ENCODE measurements around the gene VWA3B.

VWA3B gene

DNA sequence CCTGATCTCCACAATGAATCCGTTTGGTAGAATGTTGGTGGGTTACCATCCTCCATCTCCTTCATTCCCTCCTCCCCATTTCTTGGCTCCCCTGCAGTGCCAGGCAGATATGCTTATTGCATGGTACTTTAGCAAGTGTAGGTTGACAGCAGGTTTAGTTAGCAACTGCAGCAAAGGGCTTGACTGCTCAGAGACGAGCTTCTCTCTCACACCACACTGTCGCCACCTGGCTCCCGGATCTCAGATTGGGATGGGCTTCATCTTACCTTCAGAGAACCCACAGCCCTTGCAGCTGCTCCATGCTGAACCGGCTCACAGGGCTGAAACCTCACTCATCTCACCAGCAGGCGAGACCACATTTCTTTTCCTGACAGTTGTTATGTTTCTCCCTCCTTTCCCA, 88.8 kb downstream of the VWA3B start:
- no peak for DNase-seq

DNA sequence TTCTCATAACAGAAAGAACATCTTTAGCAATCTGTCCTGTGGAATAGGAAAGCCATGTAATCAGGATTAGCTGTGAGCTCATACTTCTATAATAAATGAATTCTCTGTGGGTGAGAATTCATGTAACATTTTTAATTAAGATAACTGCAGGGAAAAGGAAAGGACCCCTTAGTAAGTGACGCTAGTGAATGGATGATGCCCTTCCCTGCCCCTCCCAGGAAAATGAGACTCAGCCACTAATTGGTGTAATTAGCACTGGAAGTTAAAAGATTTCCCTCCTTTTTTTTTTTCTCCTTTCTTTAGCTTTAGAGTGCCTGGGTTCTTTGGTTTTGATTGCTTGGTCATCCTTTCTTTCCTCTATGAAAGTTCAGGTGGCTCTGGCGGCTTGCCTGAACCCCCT, 90.3 kb downstream of the VWA3B start:
- no peak for DNase-seq

DNA sequence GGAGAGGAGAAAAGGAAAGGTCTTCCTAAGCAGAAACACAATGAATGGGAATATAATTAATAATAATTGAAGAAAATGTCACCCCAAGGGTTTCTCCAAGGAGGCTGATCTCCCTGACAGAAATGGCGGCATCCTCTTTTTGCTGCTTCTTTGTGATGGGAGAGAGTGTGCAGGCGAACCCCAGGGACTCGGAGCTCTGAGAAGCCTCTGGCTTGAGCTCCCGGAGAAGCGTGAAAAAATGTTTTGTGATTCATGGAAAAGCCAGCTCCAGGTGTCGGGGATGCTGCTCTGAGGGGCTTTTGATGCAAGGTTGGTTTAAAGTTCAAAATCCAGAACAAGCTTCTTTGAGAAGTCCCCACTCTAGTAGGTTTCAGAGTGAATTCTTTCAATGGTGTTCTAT, 91.0 kb downstream of the VWA3B start:
- DNase-seq, result no peak

DNA sequence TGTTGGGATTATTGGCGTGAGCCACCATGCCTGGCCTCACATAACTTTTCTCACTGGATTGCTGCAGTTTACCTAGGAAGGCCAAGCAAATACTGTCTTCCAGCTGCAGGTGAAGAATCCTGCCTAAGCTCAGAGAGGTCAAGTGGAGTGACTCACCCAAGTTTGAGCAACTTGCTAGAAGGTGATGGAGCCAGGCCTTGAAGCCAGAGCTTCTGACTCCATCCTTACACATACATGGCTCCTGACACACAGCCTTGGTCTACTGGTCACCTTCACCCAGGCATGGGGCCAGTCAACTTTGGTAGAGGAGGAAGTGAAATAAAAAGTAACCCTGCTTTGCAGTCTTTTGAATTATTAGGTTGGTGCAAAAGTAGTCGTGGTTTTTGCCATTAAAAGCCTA, 93.5 kb downstream of the VWA3B start:
- no peak for DNase-seq

DNA sequence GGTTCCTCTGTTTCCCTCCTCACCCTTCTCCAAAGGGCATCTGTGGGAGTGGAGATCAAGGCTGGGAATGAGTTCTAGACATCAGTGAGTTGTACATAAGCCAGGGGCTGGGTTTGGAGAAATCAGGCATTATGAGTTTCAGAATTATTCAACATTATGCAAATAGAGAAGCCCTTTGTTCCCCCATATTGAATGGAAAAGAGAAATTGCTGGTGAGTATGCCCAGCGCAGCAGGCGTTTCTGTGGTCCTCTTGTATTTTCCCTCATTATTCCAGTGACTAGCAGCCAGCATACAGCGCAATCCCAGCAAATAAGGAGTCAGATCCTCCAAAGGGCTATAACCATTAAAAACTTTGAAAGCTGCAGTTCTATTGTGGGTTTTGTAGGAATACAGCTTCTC, 94.4 kb downstream of the VWA3B start:
- no peak for DNase-seq

DNA sequence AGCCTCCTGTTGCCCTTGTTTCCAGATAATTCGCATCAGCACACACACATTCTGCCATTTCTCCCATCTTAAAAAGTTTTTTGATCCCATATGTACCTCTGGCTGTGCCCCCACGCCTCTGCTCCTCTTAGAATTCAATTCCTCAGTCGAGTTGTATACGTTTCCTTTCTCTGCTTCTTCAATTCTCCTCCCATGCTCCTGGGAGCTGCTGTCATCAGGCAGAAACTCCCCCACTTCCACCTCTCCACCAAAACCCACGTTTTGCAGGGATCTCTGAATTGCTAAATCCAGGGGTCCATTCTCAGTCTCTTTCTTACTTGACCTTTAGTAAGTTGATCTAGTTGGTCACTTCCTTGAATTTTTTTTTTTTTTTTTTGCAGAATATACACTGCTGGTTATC, 98.8 kb downstream of the VWA3B start:
- DNase-seq, result no peak

DNA sequence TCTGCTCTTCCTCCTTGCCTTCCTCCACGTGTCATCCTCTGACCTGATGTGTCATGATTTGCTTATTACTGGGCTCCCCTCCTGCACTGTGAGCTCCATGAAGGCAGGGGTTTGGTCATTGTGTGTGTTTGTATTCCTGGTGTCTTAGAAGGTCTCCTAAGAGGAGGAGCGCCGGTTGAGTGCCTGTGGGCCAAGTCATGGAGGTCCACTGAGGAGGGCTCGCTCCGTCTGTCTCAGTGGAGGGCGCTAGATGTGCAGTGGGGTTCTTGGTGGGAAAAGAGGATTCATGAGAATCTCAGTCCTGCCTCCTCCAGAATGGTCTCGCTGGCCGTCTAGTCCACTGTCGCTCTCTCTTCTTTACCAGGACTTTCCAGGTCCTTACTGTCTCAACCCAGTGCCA, 100.2 kb downstream of the VWA3B start:
- no peak for DNase-seq

DNA sequence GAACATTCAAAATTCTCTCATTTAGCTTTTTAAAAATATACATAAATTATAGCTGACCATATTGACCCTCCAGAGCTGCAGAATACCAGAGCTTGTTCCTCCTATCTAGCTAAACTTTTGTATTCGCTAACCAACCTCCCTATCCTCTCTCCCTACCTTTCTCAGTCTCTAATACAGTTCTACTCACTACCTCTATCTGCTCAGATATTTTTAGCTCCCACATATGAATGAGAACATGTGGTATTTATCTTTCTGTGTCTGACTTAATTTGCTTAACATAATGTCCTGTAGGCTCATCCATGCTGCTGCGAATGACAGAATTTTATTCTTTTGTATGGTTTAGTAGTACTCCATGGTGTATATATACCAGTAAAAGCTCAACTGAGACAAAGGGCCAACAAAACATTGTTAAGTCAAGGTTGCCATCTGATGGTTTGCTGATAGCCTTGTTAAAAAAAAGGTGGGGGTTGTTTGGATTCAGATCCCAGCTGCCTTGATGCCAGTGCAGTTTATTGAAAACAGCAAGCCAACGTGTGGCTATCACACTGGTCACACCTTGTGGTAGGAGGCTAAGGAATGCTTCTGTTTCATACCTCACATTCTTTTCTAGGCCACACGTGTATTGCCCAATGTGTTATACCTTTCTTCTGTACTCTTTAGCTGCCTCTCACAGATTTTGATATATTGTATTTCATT, 101.5 kb downstream of the VWA3B start:
- no peak for DNase-seq

DNA sequence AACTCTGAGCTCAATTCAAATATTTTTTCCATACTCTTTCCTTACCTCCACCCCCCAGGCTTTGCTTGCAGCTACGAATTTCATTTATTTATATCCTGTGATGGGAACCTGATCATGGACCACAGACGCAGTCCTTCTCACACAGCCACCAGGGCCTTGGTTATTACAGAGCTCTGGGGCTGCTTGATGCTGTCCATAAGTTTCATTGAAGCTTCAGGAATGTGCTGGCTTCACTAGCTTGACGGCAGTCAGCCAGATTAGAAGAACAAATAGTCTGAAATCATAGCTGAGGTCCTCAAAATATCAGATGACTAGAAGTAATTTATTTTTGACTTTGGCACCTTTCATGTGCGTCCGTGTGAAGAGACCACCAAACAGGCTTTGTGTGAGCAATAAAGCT, 104.9 kb downstream of the VWA3B start:
- no peak for DNase-seq

DNA sequence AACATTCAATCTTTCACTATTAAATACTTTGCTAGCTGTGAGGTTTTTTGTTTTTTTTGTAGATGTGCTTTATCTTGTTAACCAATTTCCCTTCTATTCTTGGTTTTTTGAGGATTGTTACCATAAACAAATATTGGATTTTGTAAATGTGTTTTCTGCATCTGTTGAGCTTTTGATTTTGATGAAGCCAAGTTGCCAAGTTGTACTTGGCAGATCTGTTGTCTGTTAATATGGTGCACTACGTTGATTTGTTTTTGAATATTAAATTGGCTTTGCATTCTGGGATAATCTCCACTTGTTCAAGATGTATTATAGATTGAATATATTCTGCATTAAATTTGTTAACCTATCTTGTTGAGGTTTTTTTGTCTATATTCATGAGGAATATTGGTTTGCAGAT, 114.6 kb downstream of the VWA3B start:
- DNase-seq, result no peak

DNA sequence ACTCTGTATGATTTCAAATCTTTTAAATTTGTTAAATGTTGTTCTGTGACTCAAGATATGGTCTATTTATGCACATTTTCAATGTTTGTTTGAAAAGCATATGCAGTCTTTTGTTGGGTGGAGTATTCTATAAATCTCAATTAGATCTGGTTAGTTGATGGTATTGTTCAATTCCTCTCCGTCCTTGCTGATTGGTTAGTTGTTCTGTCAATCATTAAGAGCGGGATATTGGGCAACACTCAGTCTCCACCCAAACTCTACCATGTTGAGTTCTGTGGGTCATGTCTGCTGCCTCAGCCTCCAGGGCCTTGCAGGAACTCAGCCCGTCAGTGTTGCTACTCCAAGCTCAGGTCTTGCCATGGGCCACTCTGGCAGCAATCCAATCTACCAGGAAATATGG, 118.9 kb downstream of the VWA3B start:
- DNase-seq, result no peak

DNA sequence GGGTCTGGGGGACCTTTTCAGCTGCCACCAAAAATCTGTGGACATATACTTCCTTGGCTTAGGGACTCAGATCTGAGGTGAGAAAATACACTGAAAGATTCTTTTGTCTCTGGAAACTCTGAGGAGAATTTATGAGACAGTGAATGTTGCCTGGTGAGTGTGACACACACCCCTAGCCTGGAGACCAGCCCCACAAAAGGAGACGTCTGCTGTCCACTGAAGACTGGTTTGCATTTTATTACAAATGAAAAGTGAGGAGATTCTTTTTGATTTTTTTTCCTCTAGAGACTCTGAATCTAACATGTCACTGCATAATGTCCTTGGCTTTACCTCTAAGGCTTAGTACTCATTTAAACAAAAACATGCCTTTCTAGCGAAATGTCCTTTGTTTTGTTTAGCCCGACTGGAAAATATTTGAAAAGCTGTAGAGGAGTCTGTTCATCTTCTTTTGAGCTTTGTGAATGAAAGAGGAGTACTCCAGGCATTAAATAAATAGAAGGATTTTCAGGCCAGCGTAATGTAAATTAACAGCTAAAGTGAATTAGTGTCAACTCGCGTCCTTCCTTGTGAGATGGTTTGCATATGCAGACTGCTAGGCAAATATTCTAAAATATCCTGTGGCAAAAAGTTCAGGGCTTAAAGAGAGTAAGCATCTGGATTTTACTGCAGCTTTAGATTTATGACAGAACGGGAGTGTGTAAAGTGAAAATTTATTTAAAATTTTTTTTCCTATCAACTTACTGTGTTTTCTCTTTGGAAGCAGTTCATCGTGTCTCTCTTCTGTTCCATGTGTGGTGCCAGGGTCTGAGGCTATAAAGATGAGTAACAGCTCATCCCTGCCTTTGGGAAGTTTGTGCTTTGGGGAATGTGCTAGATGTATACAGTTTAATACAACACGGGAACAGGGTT, 125.4 kb downstream of the VWA3B start:
- DNase-seq, result no peak

DNA sequence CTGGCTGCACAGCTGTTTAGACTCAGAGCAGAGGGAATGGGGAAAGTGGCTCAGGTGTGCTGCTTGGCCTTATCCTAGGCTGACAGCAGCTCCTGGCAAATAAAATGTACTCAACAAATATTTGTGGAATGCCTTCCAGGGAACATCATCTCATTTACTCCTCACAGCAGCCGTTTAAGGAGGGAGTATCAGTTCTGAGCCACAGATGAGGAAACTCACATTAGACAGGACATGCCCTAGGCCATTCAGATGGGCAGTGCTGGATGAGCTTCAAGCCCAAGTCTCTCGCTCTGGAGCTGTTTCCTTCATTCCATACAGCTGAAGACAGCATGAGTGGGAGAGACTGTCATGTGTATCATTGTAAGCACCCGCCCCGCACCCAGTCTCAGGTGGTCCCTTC, 129.6 kb downstream of the VWA3B start:
- no peak for DNase-seq

DNA sequence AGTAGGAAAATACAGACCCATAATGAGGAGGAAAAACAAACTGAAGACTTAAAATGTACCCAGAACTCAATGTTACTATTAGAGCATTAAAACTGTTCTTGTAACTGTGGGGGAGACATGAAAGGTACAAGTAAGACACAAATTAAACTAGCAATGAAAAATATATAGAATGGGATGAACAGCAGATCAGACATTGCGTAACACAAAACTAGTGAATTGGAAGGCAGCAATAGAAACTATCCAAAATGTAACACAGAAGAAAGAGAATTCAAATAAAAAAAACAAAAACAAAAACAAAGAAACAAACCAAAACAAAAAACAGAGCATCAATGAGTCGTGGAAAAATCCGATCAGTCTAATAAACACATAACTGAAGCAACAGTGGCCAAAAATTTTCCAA, 132.2 kb downstream of the VWA3B start:
- no peak for DNase-seq

DNA sequence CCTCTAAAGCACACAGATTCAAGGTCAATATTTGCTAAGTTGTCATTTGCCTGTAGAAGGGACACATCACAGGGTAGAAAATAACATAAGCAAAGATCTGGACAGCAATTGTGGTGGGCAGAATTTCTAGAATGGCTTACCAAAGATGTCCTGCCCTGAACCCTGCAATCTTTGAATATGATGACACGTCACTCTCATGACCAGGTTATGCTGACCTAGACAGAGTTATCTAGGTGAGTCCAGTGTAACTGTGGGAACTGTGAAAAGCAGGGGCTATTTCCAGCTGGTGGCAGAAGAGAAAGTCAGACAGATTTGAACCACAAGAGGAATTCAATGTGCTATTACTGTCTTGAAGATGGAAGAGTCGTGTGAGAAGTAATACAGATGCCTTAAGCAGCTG, 147.0 kb downstream of the VWA3B start:
- no peak for DNase-seq

DNA sequence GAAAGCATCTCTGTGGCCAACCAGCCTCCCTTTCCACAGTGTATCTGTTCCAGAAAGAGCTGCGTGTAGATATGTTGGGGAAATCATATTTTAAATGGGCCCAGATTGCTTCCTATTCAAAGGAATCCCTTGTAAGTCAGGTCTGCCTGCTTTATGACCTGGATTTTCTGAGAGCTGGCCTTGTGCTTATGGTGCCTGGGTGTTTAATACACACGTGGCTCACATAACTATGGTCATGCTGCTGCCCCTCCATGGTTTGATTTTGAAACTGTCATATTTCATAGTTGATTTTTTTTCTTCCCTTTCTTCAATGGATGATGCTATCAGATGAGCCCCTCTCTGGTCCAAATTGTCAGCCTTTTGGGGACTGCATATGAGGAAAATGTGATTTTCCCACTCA, 147.8 kb downstream of the VWA3B start:
- DNase-seq, result no peak

DNA sequence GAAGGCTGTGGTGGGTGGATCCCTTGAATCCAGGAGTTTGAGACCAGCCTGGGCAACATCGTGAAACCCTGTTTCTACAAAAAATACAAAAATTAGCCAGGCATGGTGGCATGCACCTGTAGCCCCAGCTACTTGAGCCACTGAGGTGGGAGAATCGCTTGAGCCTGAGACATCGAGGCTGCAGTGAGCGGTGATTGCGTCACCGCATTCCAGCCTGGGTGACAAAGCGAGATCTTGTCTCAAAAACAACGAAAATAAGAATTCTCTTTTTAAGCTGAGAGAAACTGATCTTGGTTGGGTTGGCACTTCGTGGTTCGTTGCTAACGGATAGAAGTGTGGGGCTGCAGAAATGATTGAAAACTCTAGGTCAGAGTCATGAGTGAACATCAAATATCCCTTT, 150.0 kb downstream of the VWA3B start:
- DNase-seq, result no peak

DNA sequence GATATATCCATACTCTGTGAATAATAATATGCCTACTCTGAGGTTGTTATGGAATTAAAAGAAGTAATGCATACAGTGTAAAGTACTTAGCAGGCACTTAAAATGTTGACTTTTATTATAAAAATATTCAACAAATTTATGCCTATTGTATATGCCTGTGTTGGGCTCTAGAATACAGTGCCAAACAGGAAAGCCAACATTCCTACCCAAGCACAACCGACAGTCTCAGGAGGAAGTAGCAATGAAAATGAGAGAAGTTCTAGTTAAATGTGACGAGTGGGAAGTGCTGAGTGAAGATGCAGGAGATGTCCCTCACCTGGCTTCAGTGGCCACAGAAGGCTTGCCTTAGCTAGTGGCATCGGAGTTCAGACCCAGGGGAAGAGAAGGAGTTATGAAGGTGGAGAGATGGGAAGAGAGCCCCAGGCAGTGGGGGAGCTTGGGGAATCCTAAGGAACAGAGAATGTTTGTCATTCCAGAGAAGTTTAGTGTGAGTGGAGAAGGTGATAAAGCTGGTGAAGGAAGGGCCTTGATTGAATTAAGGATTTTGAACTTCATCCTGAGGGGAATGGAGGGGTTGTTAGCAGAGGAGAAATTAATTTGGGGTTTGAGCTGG, 153.9 kb downstream of the VWA3B start:
- no peak for DNase-seq

DNA sequence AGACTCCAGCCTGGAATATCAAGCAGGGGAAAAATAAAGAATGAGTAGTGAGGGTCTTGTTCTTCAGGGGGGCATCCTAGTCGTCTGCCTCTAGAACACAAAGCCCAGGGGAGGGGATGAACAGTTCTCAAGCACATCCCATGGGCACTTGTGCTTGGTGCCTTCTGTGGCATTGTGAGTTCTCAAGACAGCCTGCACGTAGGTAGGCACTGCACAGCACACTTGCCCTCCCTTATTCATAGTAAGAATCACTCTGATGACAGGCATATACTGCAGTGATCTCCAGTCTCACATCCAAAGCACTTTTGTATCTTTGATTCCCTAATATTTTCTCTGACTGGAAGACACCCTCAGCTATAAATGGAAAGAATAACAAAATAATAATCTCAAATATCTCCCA, 154.6 kb downstream of the VWA3B start:
- no peak for DNase-seq

DNA sequence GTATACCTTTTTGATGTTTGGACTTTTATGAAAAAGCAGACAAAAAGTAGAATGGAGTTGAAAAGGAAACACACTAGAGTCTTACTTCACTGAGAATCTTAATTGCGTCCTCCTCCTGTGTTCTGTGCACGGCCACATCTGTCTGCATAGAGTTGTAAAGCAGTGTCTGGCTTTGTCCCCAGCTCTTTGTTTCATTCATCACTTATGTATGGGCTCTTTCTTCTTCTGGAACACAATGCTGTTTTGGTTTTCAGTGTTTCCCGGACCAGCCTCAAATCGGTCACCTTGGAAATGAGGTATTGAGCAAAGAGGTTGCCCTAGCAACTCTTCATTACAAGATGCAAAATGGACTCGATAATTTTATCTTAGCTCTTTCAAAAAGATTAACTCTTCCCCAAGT, 155.0 kb downstream of the VWA3B start:
- no peak for DNase-seq

DNA sequence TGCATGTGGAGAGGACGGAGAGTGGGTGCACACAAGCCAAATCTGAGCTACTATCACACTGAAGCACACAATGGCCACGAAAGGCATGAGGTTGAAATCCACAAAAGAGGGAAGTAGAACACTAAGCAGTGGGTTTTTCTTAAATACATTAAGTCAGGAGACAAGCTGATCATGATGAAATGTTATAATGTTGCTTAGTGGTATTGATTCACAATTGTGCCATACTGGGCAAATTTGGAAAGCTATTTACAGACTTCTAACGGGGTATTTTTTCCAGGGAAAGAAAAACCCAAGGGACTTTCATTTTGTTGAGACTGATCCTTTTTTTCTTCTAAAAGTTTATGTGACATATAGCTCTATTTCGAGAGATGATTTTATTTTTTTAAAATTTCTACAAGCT, 158.5 kb downstream of the VWA3B start:
- DNase-seq, result no peak

DNA sequence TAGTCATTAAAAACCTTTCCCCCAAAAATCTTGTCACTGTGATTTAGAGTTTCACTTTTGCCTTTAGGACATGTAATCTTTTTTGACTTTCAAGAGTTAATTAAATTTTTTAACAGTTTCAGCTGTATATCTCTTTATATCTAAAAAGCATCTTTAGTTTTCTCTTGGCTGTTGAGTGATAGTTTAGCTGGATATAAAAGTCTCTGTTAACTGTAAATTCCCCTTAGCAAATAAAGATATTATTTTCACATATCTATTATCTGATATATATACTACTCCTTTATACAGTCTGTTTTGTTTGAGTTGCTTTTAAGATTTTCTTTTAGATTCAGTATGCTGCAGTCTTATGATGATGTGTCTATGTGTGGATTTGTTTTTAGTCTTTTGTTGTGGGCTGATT, 160.4 kb downstream of the VWA3B start:
- no peak for DNase-seq

DNA sequence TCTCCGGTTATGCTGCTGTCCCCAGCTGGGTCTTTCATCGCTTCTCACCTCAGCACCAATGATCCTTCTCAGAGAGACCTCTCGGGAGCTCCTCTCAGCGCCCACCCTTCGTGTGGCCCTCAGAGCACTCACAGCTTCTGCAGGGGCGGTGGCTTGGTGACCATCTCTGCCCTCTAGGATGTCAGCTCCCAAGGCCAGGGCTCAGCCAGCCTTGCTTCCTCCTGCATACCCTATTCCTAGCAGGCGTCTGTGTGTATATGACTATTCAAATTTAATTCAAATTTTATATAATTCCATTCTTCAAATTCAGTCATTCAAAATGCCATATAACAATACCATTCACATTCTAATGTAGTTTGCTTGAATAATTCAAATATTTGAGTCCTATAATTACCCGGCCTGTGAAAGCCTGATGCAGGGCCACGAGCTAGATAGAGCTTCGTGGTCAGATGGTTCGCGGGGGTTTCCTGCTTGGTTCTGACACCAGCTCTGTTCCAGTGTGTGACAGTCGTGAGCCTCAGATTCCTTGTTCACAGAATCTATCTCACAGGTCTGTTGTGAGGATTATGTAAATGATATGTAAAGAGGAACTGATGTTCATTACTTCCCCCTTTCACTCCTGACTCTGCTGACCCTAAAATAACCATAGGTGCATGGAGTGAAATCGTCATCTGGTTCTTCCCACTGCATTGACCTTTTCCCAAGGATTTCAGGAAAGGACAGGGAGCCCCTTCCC, 165.2 kb downstream of the VWA3B start:
- no peak for DNase-seq

Measured in NCI-H1092 (cell line).